Erythroblast (primary cell): ENCODE data around the gene ERVMER34-1.

ENCODE experiments used
- GATA1 ChIP-seq: IDR thresholded peaks from 2 replicates; pipeline ENCODE4 v1.6.1; 2011; ENCODE audit warnings: low read depth, mild to moderate bottlenecking, control low read depth, low read length, moderate library complexity
- POLR2A ChIP-seq: IDR thresholded peaks from 2 replicates; pipeline ENCODE4 v1.6.1; 2011; ENCODE audit warnings: mild to moderate bottlenecking, low read length

DNA sequence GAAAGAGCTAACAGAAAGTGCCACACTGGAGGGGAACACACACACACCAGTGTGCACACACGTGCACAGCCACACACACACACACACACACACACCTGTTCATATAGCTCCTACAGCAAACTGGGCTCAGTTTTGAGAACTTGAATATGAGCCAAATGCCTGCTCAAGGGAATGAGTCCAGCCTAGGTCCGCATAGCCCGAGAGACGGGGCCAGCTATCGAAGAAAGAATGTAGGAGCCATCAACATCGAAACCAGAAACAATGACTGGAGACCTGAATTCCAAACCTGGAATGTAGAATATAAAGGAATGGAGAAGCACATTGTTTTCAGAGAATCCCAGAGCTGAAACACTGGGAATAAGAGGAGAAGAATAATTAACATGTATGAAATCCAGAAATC lies 37.6 kb upstream of the ERVMER34-1 start:
- no peak for TF ChIP-seq POLR2A
- no peak for TF ChIP-seq GATA1
